H9 (cell line): ENCODE results near the gene ZSCAN1. TPM values are rescaled to one million over a fixed set of nuclear protein-coding genes. Genes with fewer than 3 reads are reported as not detected.
A peak's percentile ranks its signal among the peaks of the same experiment; 100 is the strongest.

Source experiments
- DNase-seq: peaks from one replicate; pipeline ENCODE4 v3.0.0-alpha.2; 2017
- H2AFZ ChIP-seq: one replicate; pipeline ENCODE4 v1.6.1; 2013; ENCODE audit warnings: mild to moderate bottlenecking, low read length, control low read depth, moderate library complexity
- H2AK5ac ChIP-seq: 2 replicates; pipeline ENCODE4 v1.6.1; 2013; ENCODE audit warnings: low read length, control low read depth, mixed read lengths; ENCODE audit not compliant: insufficient read length
- H2BK120ac ChIP-seq: one replicate; pipeline ENCODE4 v1.6.1; 2013; ENCODE audit warnings: low read depth, mild to moderate bottlenecking, low read length, control low read depth, inconsistent platforms; ENCODE audit not compliant: poor library complexity, severe bottlenecking
- H2BK12ac ChIP-seq: 2 replicates; pipeline ENCODE4 v1.6.1; 2013; ENCODE audit warnings: low read length, control low read depth, mixed read lengths, low read depth; ENCODE audit not compliant: insufficient read length
- H2BK15ac ChIP-seq: 2 replicates; pipeline ENCODE4 v1.6.1; 2013; ENCODE audit warnings: low read depth, low read length, control low read depth
- H2BK20ac ChIP-seq: one replicate; pipeline ENCODE4 v1.6.1; 2013; ENCODE audit warnings: low read depth, mild to moderate bottlenecking, low read length, control low read depth, inconsistent platforms; ENCODE audit not compliant: poor library complexity, severe bottlenecking
- H2BK5ac ChIP-seq: 2 replicates; pipeline ENCODE4 v1.6.1; 2013; ENCODE audit warnings: low read length, control low read depth, mixed read lengths; ENCODE audit not compliant: insufficient read length
- H3K14ac ChIP-seq: 2 replicates; pipeline ENCODE4 v1.6.1; 2013; ENCODE audit warnings: low read length, control low read depth; ENCODE audit not compliant: insufficient read depth
- H3K18ac ChIP-seq: 2 replicates; pipeline ENCODE4 v1.6.1; 2013; ENCODE audit warnings: low read depth, mild to moderate bottlenecking, mixed read lengths, low read length, control low read depth; ENCODE audit not compliant: insufficient read length
- H3K23ac ChIP-seq: 2 replicates; pipeline ENCODE4 v1.6.1; 2013; ENCODE audit warnings: low read length, control low read depth, mixed read lengths, low read depth; ENCODE audit not compliant: insufficient read length
- H3K23me2 ChIP-seq: 2 replicates; pipeline ENCODE4 v1.6.1; 2013; ENCODE audit warnings: low read depth, mild to moderate bottlenecking, mixed read lengths, low read length, control low read depth; ENCODE audit not compliant: insufficient read length, poor library complexity, severe bottlenecking
- H3K27ac ChIP-seq: 2 replicates; pipeline ENCODE4 v1.5.1; 2013; ENCODE audit warnings: low read length, control low read depth, mixed read lengths, low read depth; ENCODE audit not compliant: insufficient read length
- H3K27me3 ChIP-seq: 2 replicates; pipeline ENCODE4 v1.6.1; 2013; ENCODE audit warnings: low read length, control low read depth, inconsistent platforms; ENCODE audit not compliant: insufficient read depth
- H3K4ac ChIP-seq: 2 replicates; pipeline ENCODE4 v1.6.1; 2013; ENCODE audit warnings: low read depth, mild to moderate bottlenecking, control low read depth, inconsistent platforms, low read length, moderate library complexity
- H3K4me1 ChIP-seq: 2 replicates; pipeline ENCODE4 v1.6.1; 2013; ENCODE audit warnings: low read length, control low read depth, inconsistent platforms; ENCODE audit not compliant: insufficient read depth
- H3K4me2 ChIP-seq: 2 replicates; pipeline ENCODE4 v1.6.1; 2013; ENCODE audit warnings: low read length, control low read depth, mixed read lengths; ENCODE audit not compliant: insufficient read length, insufficient read depth
- H3K56ac ChIP-seq: 2 replicates; pipeline ENCODE4 v1.6.1; 2013; ENCODE audit warnings: low read depth, mild to moderate bottlenecking, mixed read lengths, low read length, control low read depth; ENCODE audit not compliant: insufficient read length
- H3K79me1 ChIP-seq: 2 replicates; pipeline ENCODE4 v1.6.1; 2013; ENCODE audit warnings: low read depth, mild to moderate bottlenecking, moderate library complexity, low read length, control low read depth, inconsistent platforms; ENCODE audit not compliant: insufficient read depth, poor library complexity, severe bottlenecking
- H3K79me2 ChIP-seq: 2 replicates; pipeline ENCODE4 v1.6.1; 2013; ENCODE audit warnings: low read length, control low read depth, inconsistent platforms; ENCODE audit not compliant: insufficient read depth
- H3K9ac ChIP-seq: 2 replicates; pipeline ENCODE4 v1.6.1; 2013; ENCODE audit warnings: low read length, control low read depth, mixed read lengths; ENCODE audit not compliant: insufficient read length; ENCODE audit errors: extremely low read depth
- H3K9me3 ChIP-seq: one replicate; pipeline ENCODE4 v1.6.1; 2013; ENCODE audit warnings: low read depth, low read length, inconsistent platforms; ENCODE audit not compliant: control insufficient read depth
- H3T11ph ChIP-seq: one replicate; pipeline ENCODE4 v1.6.1; 2013; ENCODE audit warnings: mild to moderate bottlenecking, low read length, control low read depth, inconsistent platforms
- H4K20me1 ChIP-seq: one replicate; pipeline ENCODE4 v1.6.1; 2013; ENCODE audit not compliant: control insufficient read depth, insufficient read length, insufficient read depth
- H4K5ac ChIP-seq: 2 replicates; pipeline ENCODE4 v1.6.1; 2013; ENCODE audit warnings: low read depth, mild to moderate bottlenecking, mixed read lengths, low read length, control low read depth; ENCODE audit not compliant: insufficient read length
- H4K8ac ChIP-seq: replicated peaks from 2 replicates; pipeline ENCODE4 v1.6.1; 2013; ENCODE audit warnings: low read length, control low read depth, mixed read lengths, low read depth; ENCODE audit not compliant: insufficient read length
- H4K91ac ChIP-seq: 2 replicates; pipeline ENCODE4 v1.6.1; 2013; ENCODE audit warnings: low read depth, mild to moderate bottlenecking, moderate library complexity, mixed read lengths, low read length, control low read depth; ENCODE audit not compliant: insufficient read length
- H3K27ac Mint-ChIP-seq, 3 experiments: 2 replicates in 2 of 3; 3 replicates in 1 of 3; pipeline ENCODE4 v1.8.0; 2020 to 2021; ENCODE audit warnings: mixed read lengths in 3 of 3, mild to moderate bottlenecking in 1 of 3, moderate library complexity in 1 of 3
- H3K27me3 Mint-ChIP-seq: 2 replicates; pipeline ENCODE4 v1.8.0; 2021; ENCODE audit warnings: low read depth, mild to moderate bottlenecking, moderate library complexity, mixed read lengths
- H3K36me3 Mint-ChIP-seq, 3 experiments: 2 replicates in 2 of 3; 3 replicates in 1 of 3; pipeline ENCODE4 v1.8.0; 2020 to 2021; ENCODE audit warnings: low read depth in 3 of 3, mixed read lengths in 3 of 3; ENCODE audit not compliant: insufficient read depth in 1 of 3
- H3K4me1 Mint-ChIP-seq, 2 experiments: 2 replicates each; pipeline ENCODE4 v1.8.0; 2020; ENCODE audit warnings: mixed read lengths in 2 of 2
- H3K4me3 Mint-ChIP-seq, 2 experiments: 2 replicates in 1 of 2; 3 replicates in 1 of 2; pipeline ENCODE4 v1.8.0; 2020 to 2021; ENCODE audit warnings: mild to moderate bottlenecking in 2 of 2, mixed read lengths in 2 of 2, moderate library complexity in 1 of 2
- H3K9me3 Mint-ChIP-seq, 2 experiments: 2 replicates in 1 of 2; 3 replicates in 1 of 2; pipeline ENCODE4 v1.8.0; 2020; ENCODE audit warnings: mild to moderate bottlenecking in 2 of 2, mixed read lengths in 2 of 2, moderate library complexity in 1 of 2
- WGBS: extraction: QIAGEN DNeasy Blood & Tissue Kit; methylation state at CpG from one replicate; pipeline ENCODE4 v1.1.7; 2013; ENCODE audit warnings: missing lambda C conversion rate, low lambda C conversion rate, mixed read lengths; ENCODE audit not compliant: insufficient read length; ENCODE audit errors: extremely low coverage; 5-methylcytosine and 5-hydroxymethylcytosine counted together
- total RNA-seq: library from RNA; stranded (reverse); gene quantifications from 2 replicates; pipeline ENCODE4 v1.2.1, GENCODE V29; 2021
- TF ChIP-seq, protein P1 (sequence below): fragments of 200-600 bp; sonication (generic); conservative IDR thresholded peaks from 3 replicates; pipeline ENCODE4 v1.8.0; 2021; ENCODE audit warnings: antibody characterized with exemption, mild to moderate bottlenecking

ZSCAN1 gene
- total RNA-seq, 1 experiment from 2014 or later, result 1.2 TPM

DNA sequence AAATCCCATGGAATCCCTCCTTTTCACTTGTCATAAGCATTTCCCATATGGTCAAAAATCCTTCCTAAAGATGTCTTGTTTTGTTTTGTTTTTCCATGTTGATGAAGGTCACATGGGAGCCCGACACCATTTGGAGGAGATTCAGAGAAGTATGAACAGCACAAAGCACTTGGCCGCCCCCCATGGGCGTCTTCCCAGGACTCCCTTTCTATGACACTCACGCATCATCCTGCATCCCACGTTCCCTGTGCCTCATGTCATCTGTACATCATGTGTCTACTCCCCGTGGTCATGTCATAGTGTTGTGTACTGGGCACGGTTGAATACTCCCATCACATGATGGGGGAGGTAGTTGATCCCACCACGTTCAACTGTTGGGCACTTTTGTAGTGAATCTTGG lies 2.0 kb downstream of the ZSCAN1 start:
- no peaks in the 10 kb centered on the region for H3K27me3 ChIP-seq
- Mint-ChIP-seq H3K27ac (no peak overlapping the region; a peak in 1 of 7 replicates), H3K4me1 (peaks cover 8 to 19% of the 10 kb centered on the region in 2 experiments), H3K4me3 (peak overlapping the region in 1 of 2 experiments; percentile 47; a peak in 2 of 5 replicates), H3K36me3 (peaks cover 6 to 15% (median 10%) of the 10 kb centered on the region in 3 experiments; a peak in 6 of 7 replicates), H3K27me3 (peaks cover 23% of the 10 kb centered on the region), H3K9me3 (peaks cover 39 to 67% of the 10 kb centered on the region in 2 experiments)
- H3K23me2 ChIP-seq, result no peaks in the 10 kb centered on the region
- H3K9me3 ChIP-seq, result no peaks in the 10 kb centered on the region
- no peaks in the 10 kb centered on the region for H3K4me1 ChIP-seq
- no peak overlapping the region for H3K14ac ChIP-seq
- H3K4ac ChIP-seq, result no peak overlapping the region
- no peak overlapping the region for H2BK120ac ChIP-seq
- H3T11ph ChIP-seq, result no peak overlapping the region
- no peak overlapping the region for H3K56ac ChIP-seq
- H3K79me2 ChIP-seq, result no peaks in the 10 kb centered on the region
- no peak overlapping the region for H3K4me2 ChIP-seq
- no peak overlapping the region for H2AK5ac ChIP-seq
- no peak overlapping the region for H2BK20ac ChIP-seq
- no peak overlapping the region for H3K18ac ChIP-seq
- no peak overlapping the region for H4K5ac ChIP-seq
- H4K8ac ChIP-seq, result no peak overlapping the region
- TF ChIP-seq, protein P1, sequence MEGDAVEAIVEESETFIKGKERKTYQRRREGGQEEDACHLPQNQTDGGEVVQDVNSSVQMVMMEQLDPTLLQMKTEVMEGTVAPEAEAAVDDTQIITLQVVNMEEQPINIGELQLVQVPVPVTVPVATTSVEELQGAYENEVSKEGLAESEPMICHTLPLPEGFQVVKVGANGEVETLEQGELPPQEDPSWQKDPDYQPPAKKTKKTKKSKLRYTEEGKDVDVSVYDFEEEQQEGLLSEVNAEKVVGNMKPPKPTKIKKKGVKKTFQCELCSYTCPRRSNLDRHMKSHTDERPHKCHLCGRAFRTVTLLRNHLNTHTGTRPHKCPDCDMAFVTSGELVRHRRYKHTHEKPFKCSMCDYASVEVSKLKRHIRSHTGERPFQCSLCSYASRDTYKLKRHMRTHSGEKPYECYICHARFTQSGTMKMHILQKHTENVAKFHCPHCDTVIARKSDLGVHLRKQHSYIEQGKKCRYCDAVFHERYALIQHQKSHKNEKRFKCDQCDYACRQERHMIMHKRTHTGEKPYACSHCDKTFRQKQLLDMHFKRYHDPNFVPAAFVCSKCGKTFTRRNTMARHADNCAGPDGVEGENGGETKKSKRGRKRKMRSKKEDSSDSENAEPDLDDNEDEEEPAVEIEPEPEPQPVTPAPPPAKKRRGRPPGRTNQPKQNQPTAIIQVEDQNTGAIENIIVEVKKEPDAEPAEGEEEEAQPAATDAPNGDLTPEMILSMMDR, result no peak
- H2BK15ac ChIP-seq, result no peak overlapping the region
- no peak overlapping the region for H3K27ac ChIP-seq
- no peak overlapping the region for H3K9ac ChIP-seq
- no peaks in the 10 kb centered on the region for H4K20me1 ChIP-seq
- no peak for DNase-seq
- H3K23ac ChIP-seq, result no peak overlapping the region
- no CpG with 5 or more reads among the region's 8 CpGs for WGBS
- no peak overlapping the region for H2AFZ ChIP-seq
- H3K79me1 ChIP-seq, result no peaks in the 10 kb centered on the region
- no peak overlapping the region for H2BK12ac ChIP-seq
- no peak overlapping the region for H4K91ac ChIP-seq
- no peak overlapping the region for H2BK5ac ChIP-seq
